GM12873 (cell line): Measurements from ENCODE around the gene RALY.

Source experiments
- TF ChIP-seq, protein P1 (sequence below): IDR thresholded peaks from 2 replicates; pipeline ENCODE4 v1.5.1; 2012; ENCODE audit warnings: low read depth, mild to moderate bottlenecking, moderate library complexity, low read length, control low read depth; ENCODE audit not compliant: insufficient read depth; ENCODE audit errors: missing control alignments

The RALY gene

DNA sequence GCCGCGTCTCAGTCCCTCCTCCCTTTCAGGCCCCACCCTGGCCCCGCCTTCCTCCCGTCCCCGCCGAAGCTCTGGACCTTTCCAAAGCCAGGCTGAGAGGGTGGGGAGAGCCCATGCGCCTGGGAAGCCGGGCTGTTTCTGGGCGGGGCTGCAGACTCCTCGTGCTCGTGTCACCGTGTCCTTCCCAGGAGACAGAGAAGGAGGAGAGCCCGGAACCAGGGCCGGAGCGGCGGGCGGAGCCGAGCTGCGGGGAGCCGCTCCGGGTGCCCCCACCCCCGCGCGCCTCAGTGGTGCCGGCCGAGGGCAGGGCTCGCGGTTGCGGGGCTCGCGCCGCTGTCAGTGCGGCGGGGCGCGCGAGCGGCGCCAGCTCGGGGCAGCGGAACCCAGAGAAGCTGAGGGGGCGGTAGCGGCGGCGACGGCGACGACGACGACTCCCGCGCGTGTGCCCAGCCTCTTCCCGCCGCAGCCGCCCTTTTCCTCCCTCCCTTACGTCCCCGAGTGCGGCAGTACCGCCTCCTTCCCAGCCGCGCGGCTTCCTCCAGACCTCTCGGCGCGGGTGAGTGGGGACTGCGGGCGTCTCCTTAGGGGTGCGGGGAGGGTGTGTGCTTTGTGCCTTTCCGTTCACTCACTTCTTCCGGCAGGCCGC is at the start of gene RALY:
TSS of gene RALY (plus strand) at position 336 of the 646 bp plus-strand sequence. CDS start 78,164 bp downstream, outside the sequence.
- TF ChIP-seq, protein P1, sequence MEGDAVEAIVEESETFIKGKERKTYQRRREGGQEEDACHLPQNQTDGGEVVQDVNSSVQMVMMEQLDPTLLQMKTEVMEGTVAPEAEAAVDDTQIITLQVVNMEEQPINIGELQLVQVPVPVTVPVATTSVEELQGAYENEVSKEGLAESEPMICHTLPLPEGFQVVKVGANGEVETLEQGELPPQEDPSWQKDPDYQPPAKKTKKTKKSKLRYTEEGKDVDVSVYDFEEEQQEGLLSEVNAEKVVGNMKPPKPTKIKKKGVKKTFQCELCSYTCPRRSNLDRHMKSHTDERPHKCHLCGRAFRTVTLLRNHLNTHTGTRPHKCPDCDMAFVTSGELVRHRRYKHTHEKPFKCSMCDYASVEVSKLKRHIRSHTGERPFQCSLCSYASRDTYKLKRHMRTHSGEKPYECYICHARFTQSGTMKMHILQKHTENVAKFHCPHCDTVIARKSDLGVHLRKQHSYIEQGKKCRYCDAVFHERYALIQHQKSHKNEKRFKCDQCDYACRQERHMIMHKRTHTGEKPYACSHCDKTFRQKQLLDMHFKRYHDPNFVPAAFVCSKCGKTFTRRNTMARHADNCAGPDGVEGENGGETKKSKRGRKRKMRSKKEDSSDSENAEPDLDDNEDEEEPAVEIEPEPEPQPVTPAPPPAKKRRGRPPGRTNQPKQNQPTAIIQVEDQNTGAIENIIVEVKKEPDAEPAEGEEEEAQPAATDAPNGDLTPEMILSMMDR: no peak

DNA sequence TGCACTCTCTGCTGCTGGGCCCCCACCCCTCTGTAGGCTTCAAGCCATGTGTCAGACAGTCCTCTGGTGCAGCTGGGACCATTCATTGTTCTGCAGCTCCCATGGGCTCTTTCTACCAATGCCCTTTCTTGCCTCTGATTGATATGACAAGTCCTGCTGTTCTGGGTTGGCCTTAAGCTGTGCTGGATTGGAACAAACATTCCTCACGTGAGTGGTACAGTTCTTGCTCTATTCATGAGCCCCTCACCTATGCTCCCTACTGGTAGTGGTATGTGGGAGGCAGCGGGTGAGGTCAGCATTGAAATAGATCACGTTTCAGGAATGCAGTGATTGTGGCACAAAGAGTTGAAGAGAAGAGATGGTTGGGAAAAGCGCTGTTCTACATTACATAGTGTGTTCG is 48.8 kb upstream of the RALY start:
- TF ChIP-seq, protein P1: no peak

DNA sequence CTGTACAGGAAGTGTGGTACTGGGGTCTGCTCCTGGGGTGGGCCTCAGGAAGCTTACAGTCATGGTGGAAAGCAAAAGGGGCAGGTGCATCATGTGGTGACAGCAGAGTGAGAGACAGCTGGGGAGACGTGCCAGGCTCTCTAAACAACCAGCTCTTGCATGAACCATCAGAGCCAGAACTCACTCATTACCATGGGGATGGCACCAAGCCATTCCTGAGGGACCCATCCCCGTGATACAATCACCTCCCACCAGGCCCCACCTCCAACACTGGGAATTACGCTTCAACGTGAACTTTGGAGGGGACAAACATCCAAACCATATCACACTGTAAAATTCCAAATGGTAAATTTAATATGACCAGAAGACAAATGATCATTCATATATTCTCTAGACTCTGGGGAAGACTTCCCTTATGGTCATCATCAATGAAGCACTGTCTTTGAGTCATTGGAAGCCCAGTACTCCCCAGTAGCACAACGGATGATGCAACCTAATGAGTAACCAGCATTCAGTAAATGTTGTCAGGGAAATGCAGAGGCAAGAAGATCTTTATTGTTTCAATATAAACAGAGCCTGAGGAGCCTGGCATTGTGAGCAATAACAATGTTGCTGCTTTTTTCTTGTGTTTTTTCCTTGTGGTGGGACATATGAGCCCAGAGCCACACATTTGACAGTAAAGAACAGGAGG is 48.2 kb upstream of the RALY start:
- TF ChIP-seq, protein P1: no peak

DNA sequence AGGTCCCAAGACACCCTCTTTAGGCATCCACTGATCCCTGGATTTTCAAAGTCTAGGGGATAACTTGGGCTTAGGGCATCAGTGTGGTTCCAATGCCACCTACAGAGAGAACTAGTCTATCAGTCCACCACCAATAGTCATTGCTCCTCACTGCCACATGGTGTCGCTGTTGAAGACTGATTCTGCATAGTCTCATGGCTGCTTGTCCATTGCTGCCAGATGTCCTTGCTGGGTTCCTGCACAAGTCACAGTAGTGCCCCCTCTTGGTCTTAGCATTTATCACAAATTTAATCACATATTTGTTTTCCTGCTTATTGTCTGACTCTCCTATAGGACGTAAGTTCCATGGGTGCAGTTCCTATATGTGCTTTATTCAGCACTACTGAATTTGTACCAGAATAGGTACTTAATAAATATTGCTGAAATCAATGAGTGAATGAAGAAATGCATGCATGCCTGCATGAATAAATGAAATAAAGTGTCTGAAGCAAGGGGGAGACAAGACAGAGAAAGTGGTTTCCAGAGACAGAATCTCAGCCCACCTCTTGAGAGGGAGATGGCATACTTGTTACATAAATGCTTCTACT is 45.9 kb upstream of the RALY start:
- TF ChIP-seq, protein P1: peak; percentile 81

DNA sequence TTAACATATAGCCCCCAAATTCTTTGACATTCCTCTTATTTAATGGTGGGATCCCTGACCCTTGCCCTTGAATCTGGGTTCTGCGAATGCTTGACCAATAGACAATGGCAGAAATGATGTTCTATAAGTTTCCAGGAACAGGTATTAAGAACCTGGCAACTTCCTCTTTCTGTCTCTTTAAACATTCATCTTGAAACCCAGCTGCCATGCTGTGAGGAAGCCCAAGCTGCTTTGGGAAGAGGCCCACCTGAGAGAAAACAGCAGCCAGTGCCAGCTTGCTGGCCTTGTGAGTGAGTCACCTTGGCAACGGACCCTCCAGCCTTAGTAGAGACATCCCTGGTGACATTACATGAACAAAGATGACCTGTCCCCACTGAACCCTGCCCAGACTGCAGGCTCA is 45.2 kb upstream of the RALY start:
- TF ChIP-seq, protein P1: no peak

DNA sequence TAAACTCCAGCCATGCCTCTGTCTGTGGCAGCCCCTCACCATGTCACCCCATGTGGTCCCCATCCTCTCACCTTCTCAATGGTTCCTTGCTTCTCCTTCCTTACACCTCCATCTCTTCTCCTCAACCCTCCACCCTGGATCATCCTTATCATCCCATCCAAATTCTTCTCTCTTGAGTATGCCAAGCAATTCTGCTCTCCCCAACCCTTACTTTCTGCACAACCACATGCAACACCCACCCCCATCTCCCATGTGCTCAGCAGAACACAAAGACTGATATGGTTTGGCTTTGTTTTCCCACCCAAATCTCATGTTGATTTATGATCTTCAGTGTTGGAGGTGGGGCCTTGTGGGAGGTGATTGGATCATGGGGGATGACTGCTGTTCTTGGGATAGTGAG is 42.5 kb upstream of the RALY start:
- TF ChIP-seq, protein P1: no peak

DNA sequence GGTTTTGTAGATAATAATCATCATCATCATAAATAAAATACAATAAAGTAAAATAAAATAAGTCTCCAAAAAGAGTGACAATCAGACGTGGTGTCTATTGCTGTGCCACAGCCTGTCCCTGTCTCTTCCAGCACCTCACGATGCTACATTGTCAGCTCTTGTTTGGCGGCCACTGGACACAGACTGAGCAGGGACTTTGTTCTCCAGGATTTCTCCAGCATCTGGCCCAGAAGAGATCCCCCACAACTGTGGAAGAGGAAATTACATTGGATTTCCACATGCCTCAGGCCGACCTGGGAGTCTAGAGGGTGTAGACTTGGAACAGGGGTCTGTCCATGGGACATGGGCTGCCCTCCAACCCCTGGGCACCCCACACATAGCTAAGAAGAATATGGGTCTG is 39.2 kb upstream of the RALY start:
- TF ChIP-seq, protein P1: no peak
